ENCODE results near the gene ADK. TPM values are rescaled to one million over a fixed set of nuclear protein-coding genes. Genes with fewer than 3 reads are reported as not detected.

ADK gene
- total RNA-seq, 1 donor from 2014 or later = 40.2 TPM

DNA sequence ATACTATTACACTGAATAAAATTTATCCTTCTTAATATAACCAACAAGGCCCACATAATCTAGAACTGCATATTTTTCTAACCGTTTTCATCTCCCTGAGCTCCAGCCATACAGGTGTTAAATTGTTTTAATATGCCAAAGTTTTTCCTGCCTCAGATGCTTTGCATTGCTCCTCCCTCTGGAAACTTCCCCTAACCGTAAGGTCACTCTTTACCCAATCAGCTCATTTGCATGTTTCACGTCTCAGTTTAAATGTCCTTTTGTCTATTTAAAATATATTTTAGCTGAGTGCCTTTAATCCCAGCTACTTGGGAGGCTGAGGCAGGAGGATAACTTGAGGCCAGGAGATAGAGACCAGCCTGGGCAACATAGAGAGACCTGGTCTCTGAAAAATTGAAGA is 228.5 kb downstream of the ADK start:
- Histone ChIP-seq H3K27ac (no peak overlapping the region), H3K4me1 (no peaks in the 10 kb centered on the region), H3K36me3 (no peaks in the 10 kb centered on the region), H3K9me3 (no peaks in the 10 kb centered on the region), H3K27me3 (ENCODE audit: low read depth) (no peaks in the 10 kb centered on the region), H3K4me3 (no peak overlapping the region)
- no peak for ATAC-seq
- TF ChIP-seq, protein P1, sequence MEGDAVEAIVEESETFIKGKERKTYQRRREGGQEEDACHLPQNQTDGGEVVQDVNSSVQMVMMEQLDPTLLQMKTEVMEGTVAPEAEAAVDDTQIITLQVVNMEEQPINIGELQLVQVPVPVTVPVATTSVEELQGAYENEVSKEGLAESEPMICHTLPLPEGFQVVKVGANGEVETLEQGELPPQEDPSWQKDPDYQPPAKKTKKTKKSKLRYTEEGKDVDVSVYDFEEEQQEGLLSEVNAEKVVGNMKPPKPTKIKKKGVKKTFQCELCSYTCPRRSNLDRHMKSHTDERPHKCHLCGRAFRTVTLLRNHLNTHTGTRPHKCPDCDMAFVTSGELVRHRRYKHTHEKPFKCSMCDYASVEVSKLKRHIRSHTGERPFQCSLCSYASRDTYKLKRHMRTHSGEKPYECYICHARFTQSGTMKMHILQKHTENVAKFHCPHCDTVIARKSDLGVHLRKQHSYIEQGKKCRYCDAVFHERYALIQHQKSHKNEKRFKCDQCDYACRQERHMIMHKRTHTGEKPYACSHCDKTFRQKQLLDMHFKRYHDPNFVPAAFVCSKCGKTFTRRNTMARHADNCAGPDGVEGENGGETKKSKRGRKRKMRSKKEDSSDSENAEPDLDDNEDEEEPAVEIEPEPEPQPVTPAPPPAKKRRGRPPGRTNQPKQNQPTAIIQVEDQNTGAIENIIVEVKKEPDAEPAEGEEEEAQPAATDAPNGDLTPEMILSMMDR (IDR thresholded peaks at IDR 0.05) = no peak
- DNase-seq = no peak
- intact Hi-C loops (cut with DNase I) = no loop called here

DNA sequence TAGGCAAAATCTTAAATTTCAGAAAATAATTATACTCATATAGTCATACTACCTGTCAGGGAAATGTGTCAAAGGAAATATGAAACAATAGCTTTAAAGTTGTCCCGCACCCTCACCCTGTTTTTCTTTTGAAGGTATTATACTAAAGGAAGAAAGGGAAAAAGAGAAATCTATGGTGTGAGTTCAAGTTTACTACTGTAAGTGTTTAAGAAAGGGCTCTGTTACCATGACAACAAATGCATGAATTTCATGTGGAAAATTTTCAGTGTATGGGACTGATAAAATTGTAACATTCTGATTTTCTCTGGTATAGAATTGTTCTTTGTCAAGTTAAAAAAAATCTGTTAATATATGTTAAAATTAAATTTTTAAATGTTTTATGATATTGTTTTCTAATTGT is 229.8 kb downstream of the ADK start:
- no peak for ATAC-seq
- Histone ChIP-seq H3K4me3 (no peak overlapping the region), H3K4me1 (no peaks in the 10 kb centered on the region), H3K27ac (no peak overlapping the region), H3K27me3 (ENCODE audit: low read depth) (no peaks in the 10 kb centered on the region), H3K9me3 (no peaks in the 10 kb centered on the region), H3K36me3 (no peaks in the 10 kb centered on the region)
- TF ChIP-seq, protein P1 (IDR thresholded peaks at IDR 0.05) = no peak
- no peak for DNase-seq
- intact Hi-C loops (cut with DNase I) = no loop called here

DNA sequence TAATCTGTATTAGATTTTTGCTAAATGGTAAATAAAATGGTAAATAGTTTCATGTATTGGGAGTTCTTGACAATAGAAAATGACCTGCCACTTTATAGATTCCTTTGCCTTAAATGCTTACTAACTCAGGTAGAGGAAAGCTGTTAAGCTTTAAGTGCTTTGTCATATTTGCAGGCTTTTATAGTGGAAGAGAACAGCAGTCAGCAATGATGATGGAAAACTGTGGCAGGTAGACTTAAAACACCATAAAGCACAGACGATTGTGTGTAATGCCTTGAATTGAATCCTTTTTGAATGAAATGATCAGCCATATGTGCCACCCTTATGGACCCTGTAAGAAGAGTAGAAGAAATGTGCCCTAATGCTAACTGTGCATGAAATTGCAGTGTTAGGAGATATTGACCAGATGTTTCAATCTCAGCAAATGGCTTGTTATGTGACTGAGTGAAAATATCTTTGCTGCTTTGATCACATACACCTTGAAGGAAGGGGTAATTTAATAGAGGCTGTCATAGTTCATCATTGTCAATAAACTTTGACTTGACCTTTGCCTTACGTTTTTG is 230.4 kb downstream of the ADK start:
- Histone ChIP-seq H3K27ac (no peak overlapping the region), H3K27me3 (ENCODE audit: low read depth) (no peaks in the 10 kb centered on the region), H3K4me3 (no peak overlapping the region), H3K9me3 (no peaks in the 10 kb centered on the region), H3K4me1 (no peaks in the 10 kb centered on the region), H3K36me3 (no peaks in the 10 kb centered on the region)
- TF ChIP-seq, protein P1 (IDR thresholded peaks at IDR 0.05) = no peak
- intact Hi-C loops (cut with DNase I) = no loop called here
- ATAC-seq = no peak
- DNase-seq = no peak

DNA sequence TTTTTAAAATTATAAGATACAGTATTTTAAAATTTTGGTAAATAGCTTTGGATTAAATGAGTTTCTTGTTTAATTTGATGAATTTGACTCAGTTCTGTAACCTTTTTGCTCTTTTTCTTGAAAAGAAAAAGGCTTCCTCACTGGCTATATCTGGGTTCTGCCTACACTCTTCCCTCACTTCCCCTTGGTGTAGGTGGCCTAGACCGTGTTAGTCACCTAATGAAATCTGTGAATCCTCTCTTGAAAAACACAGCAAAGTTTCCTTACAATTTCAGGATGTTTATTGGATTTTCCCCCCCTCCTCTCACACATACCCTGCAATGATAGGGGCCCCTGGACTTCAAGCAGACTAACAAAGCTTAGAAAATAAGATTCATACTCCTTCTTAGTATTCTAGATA is 231.6 kb downstream of the ADK start:
- no peak for DNase-seq

DNA sequence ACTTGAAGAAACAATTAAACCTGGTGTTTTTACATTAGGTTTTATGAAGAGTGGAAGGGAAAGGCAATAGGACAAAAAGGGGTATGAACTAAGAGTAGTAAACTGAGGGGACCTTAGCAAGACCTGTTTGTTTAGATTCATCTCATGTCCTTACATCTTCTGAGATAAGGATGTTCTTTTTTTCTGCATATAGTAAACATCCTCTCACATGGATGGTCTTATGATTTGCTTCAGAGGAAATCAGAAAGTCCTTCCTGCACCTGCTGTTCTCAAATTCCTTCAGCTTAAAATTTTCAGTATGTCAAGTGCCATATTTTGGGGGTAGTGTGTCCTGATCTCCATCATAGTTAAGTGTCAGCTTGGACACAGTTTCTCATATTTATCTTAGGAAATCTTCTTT is 232.6 kb downstream of the ADK start:
- Histone ChIP-seq H3K4me3 (no peak overlapping the region), H3K36me3 (no peaks in the 10 kb centered on the region), H3K4me1 (no peaks in the 10 kb centered on the region), H3K27me3 (ENCODE audit: low read depth) (no peaks in the 10 kb centered on the region), H3K9me3 (no peaks in the 10 kb centered on the region), H3K27ac (no peak overlapping the region)
- no peak for ATAC-seq
- intact Hi-C loops (cut with DNase I) = no loop called here
- DNase-seq = no peak
- TF ChIP-seq, protein P1 (IDR thresholded peaks at IDR 0.05) = no peak

More for the DNA sequence above, 231.6 kb downstream of the ADK start:
- Histone ChIP-seq H3K4me1 (no peaks in the 10 kb centered on the region), H3K27me3 (ENCODE audit: low read depth) (no peaks in the 10 kb centered on the region), H3K36me3 (no peaks in the 10 kb centered on the region), H3K4me3 (no peak overlapping the region), H3K9me3 (no peaks in the 10 kb centered on the region), H3K27ac (no peak overlapping the region)
- no peak for ATAC-seq
- TF ChIP-seq, protein P1 (IDR thresholded peaks at IDR 0.05) = no peak
- intact Hi-C loops (cut with DNase I) = no loop called here
